ENCODE results near the gene CDHR4.
"Not testable (repeated sequence)": the region's sequence is repeated elsewhere in the genome, so short reads cannot be mapped to it uniquely, and the experiment has no call there.

CDHR4 gene, protein sequence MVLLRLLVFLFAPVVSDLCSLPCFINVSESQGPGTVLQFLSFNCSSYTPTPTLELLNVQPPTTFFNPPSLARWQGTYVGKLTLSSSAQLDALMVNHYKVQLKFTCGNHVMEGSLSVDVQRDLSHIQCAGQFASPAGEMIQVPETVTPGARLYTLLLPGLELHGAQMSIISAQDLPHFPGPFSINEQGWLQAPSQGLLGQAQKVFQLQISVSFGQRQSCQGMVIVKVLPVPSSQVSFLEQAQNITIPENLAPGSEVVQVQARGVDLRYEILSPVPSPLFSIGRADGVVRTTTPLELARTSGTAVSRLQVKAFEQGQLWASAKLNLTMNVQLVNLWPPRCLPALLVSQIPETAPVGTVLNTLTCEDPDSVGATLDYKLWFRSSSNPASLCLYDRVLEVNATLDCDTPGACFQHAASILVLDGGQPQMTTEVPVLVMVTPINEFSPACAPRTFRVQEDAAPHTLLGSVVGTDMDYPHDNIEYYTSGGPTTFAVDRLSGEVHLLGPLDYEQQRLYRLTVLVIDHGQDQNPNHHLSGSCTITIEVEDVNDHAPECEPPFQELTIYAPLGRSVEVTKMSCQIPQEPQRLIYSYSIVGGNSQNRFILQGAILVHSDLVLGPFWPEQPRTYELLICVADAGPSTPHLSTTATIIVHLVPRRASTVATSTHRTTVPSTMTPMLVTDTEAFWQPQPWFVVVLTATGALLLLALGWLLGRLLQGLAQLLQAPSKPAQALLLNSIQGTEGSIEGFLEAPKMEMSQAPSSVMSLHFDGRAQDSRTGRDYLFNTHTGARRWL

DNA sequence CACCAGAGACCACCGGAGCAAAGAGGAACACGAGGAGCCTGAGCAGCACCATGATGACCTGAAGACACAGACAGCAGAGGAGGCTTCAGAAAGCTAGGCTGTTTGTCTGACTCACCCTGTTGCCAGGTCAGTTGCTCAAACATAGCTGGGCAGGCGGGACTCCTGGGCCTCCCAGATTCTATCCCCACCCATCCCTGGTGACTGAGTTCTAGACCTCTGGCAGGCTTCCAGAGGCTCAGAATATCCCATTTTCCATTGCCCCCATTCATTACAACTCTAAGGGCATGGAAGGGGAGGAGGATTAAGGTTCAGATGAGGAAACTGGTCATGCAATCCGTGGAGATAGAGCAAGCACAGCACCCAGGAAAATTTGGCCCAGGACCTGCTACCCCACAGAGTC is at the start of gene CDHR4:
CDHR4 (minus strand) TSS at position 113 of the 400 bp plus-strand sequence; CDS start at position 52, 61 bp downstream.
- no peak for DNase-seq

DNA sequence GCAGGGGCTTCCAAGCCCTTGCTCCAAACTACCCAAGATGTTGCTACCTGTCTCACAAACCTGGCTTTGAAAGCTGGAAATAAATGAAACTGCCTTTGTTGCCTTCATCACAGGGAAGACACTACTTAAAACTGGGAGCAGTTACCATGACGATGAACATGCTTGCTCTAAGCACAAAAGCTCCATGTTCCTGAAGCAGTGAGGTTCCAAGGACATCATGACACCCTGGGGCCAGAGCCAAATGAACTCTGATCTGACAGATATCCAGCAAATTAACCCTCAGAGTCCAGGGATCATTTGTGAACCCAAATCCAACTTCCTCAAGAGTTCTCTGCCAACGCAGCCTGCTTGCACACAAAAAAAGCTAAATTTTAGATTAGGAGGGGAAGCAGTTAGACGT is 46.0 kb upstream of the CDHR4 start:
- DNase-seq, result no peak

- DNase-seq, result no peak
Measured at GRCh38 chr3:49844464-49845183, 45.0 kb upstream of the CDHR4 start.

DNA sequence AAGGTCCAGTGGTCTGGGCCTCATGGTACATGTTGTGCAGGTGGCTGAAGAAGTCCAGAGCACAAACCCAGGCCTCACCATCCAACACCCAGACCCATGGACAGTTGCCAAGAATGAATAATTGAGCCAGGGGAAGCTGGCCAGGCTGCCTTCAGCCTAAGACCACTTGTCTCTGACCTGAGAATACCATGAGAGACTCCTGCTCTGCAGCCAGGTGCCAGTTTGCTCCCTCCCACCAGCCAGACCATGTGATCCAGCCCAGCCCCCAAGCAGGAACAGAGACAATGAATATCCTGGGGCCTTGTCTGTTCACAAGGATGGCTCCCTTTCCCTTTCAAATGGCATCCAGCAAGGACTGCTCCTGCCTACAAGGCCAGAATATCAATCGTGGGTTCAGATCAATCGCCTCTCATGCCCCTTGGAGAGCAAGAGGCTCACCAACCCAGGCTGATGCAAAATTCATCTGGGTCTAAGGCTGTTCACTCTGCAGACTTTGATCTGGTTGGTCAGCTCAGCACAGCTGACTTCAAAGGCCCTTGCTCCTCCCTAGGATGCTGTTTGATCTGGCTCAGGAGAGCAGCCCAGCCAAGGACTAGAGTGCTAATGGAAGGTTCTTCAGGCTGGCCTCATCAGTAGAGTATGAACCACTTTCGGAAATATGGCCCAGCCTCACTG is 43.3 kb upstream of the CDHR4 start:
- no peak for DNase-seq

- no peak for DNase-seq
Measured at GRCh38 chr3:49841806-49842205, 42.1 kb upstream of the CDHR4 start.

- no peak for DNase-seq
Measured at GRCh38 chr3:49841126-49841696, 41.5 kb upstream of the CDHR4 start.

GRCh38 chr3:49840388-49840787 is 40.7 kb upstream of the CDHR4 start:
- no peak for DNase-seq

DNA sequence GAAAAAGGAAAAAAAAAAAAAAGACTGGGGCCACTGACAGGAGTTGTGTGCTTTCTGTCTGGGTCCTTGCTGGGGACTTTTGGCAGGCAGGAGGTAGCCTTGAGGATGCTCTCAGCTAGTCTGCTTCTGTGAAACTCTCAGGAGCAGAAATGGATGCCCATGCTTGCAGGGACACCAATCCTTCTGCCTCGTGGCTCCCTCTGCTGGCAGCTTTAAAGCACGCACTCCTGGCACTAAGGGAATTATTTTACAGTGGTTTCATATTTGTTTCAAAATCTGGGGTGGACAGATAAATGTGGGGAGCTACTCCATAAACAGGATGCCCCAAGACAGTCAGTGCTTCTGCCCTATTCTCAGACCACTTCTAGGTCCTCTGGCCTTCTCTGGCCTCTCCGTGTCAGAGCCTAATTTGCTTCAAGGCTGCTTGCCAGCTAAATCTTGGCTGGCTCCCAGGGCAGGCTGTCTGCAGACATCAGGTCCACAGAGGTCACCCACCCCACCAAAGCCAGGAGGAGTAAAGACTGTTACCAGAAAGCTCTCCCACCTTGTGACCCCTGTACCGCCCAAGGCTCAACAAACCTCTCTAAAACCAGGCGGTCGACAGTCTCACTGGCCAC is 39.6 kb upstream of the CDHR4 start:
- no peak for DNase-seq

DNA sequence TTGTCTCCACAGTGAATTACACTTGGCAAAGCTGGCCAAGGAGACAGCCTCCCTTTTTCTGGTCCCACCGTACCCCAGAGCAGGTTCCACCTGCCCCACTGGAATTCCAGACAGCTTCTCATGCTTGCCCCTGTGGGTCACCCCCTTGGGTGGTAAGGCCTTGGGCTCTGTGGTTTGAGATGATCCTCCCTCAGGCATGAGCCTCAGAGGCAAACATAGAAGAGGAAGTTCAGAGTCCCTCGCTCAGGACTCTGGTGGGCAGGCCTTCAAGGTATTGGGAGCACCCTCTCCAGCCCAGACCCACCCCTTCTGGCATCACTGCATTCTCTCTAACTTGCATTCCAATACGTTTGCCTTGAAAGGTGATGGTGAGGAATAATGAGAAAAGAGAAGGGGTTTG is 31.7 kb upstream of the CDHR4 start:
- no peak for DNase-seq

GRCh38 chr3:49826016-49826415 is 26.3 kb upstream of the CDHR4 start:
- no peak for DNase-seq

DNA sequence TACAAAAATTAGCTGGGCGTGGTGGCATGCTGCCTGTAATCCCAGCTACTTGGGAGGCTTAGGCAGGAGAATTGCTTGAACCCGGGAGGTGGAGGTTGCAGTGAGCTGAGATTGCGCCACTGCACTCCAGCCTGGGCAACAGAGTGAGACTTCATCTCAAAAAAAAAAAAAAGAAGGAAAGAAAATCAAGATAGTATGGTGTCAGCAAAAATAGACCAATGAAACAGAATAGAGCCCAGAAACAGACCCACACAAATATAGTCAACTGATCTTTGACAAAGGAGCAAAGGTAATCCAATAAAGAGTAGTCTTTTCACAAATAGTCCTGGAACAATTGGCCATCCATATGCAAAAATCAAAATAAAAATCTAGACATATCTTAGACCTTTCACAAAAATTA is 23.5 kb upstream of the CDHR4 start:
- not testable (repeated sequence) for DNase-seq

DNA sequence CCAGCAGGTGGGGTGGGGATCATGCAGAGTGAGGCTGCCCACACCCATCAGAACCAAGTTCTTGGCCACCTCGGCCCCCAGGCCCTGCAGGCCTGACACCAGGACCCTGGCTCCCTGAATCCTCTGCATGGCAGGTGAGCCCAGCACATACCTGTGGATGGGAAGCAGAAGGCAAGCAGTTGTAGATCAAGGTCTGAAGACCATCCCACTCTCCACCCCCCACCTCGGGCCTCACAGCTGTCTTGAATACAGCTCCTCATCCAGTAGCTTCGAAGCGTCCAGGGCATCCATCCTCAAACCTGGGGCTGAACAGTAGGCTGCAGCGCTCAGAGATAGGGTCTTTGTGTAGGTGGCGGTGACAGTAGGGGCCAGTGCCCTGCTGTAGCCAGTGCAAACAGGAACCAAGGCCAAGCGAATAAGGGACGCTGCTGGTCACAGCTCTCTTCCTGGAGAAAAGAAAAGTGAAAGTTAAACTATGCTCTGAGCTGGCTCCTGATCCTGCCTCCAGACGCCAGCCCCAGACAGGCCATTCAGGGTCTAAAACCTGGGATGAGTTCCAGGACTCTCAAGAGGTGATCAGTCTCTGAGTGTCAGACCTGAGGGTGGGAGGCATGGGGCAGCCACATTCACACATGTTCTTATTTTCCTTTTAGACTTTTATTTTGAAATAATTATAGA is 14.0 kb upstream of the CDHR4 start, which contains the start of gene UBA7:
UBA7 (minus strand) TSS at position 457 of the 678 bp plus-strand sequence; CDS start at position 291, 166 bp downstream.
- no peak for DNase-seq

DNA sequence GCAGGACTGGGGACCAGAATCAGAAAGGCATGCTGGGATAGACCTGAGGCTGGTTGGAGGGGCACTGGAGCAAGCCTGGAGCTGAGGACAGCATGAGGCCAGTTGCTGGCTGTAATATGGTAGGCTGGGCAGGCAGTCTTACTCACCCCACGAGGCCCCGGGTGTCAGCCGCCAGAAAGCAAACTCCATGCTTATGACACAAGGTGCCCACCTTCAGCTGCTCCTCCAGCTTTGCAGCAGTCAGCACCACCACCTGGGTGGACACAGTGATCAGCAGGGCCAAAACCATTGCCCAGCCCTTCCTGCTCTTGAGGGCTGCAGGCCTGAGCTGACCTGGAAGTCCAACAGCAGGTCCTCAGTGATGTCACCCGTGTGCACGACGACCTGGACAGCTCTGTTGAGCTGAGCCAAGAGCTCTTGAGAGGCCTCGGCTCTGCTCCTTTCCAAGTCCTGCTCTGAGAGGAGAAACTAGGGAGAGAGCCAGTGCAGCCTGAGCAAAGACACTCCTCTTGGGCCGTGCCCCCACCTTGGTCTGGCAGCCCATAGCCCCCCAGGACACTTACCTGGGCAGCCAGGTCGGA is 13.3 kb upstream of the CDHR4 start:
- no peak for DNase-seq

DNA sequence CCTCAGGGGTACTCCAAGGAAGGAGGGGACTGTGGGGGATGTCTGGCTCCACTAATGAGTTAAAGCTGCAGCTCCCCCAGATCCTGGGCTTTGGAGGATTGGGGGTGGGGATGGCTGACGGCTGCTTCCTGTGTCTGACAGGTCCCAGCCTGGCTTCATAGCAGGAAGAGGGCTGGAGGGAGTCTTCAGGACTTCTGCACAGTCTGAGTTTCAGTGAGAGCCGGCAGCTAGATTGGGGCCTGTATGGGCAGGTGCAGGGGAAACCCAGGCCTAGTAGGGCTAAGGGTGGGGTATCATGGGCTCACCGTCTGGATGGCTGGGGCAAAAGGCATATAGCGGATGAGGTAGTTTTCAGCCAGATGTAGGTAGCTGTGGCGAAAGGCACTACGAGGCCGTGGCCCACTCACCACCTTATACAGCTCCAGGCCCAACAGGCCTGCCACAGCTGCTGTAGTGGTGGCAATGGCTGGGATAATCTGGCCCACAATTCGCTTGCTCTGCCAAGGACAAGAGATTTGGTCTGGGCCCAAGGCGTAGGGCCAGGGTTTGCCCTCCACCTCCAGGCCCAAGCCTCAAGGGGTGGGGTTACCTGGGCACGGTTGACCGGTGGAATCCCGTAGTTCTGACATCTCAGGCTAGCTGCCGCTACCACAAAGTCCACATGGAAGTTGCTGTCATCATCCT is 7.9 kb upstream of the CDHR4 start:
- no peak for DNase-seq

GRCh38 chr3:49806850-49807249 is 7.2 kb upstream of the CDHR4 start:
- no peak for DNase-seq

GRCh38 chr3:49805897-49806701 is 6.4 kb upstream of the CDHR4 start:
- DNase-seq, result no peak

- DNase-seq, result no peak
Measured at GRCh38 chr3:49805367-49805782, 5.7 kb upstream of the CDHR4 start.

DNA sequence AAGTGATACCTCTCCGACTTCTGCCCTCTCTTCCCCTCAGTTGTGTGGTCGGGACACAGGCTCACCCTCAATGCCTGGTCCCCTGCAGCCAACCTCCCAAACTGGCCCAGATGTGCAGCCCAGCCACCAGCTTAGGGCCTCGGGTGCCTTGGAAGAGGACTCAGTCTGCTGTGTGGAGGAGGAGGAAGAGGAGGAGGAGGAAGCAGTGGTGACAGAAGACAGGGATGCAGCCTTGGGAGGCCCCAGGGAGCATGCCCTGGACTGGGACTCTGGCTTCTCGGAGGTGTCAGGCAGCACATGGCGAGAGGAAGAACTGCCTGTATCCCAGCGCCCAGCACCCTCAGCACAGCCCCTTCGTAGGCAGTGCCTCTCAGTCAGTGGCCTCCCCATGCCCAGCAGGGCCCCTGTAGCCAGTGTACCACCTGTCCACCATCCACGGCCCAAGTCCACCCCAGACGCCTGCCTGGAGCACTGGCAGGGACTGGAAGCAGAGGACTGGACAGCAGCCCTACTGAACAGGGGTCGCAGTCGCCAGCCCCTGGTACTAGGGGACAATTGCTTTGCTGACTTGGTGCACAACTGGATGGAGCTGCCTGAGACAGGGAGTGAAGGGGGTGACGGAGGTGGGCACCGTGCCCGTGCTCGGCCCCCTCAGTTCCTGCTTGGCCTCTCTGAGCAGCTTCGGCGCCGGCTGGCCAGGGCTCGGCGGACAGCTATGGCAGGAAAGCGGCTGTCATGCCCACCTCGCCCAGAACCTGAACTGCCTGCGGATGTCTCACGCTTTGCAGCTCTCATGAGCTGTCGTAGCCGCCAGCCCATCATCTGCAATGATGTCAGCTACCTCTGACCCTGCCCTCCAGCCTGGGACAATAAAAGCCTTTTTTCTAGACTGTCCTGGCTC is 4.7 kb upstream of the CDHR4 start:
- DNase-seq, result no peak
